Aorta (tissue), 5 donors: Measurements from ENCODE around the gene GABRR2. TPM values are rescaled to one million over a fixed set of nuclear protein-coding genes. Genes with fewer than 3 reads are reported as not detected.
"Not testable (repeated sequence)": the region's sequence is repeated elsewhere in the genome, so short reads cannot be mapped to it uniquely, and the experiment has no call there.

Experiments used
- ATAC-seq: fragments of 200-7000 bp; cut with Tn5 transposase; one replicate; pipeline ENCODE4 v1.9.1; 2022; ENCODE audit warnings: moderate library complexity; ENCODE audit not compliant: low FRiP score
- DNase-seq, 2 donors: peaks; one replicate each; pipeline ENCODE4 v3.0.0-alpha.2; 2020
- H3K27ac ChIP-seq, 2 donors: one replicate each; pipeline ENCODE4 v1.5.1; 2013; ENCODE audit warnings: low read length in 2 of 2, mild to moderate bottlenecking in 2 of 2, moderate library complexity in 2 of 2, control low read depth in 1 of 2, inconsistent platforms in 1 of 2, low read depth in 1 of 2
- H3K27me3 ChIP-seq, 2 donors: one replicate each; pipeline ENCODE4 v1.6.1; 2013; ENCODE audit warnings: control low read depth in 1 of 2, low read length in 1 of 2, mild to moderate bottlenecking in 1 of 2, moderate library complexity in 1 of 2; ENCODE audit not compliant: insufficient read depth in 2 of 2, control insufficient read depth in 1 of 2
- H3K36me3 ChIP-seq, 2 donors: one replicate each; pipeline ENCODE4 v1.6.1; 2013; ENCODE audit warnings: control low read depth in 1 of 2, low read length in 1 of 2, mild to moderate bottlenecking in 1 of 2; ENCODE audit not compliant: insufficient read depth in 2 of 2, control insufficient read depth in 1 of 2
- H3K4me1 ChIP-seq, 2 donors: one replicate each; pipeline ENCODE4 v1.6.1; 2013; ENCODE audit warnings: low read length in 2 of 2, control low read depth in 1 of 2, mild to moderate bottlenecking in 1 of 2, moderate library complexity in 1 of 2; ENCODE audit not compliant: insufficient read depth in 2 of 2, control insufficient read depth in 1 of 2
- H3K4me3 ChIP-seq, 2 donors: one replicate each; pipeline ENCODE4 v1.5.1; 2013; ENCODE audit warnings: low read length in 2 of 2, control low read depth in 1 of 2, mild to moderate bottlenecking in 1 of 2
- H3K9me3 ChIP-seq: one replicate; pipeline ENCODE4 v1.6.1; 2013; ENCODE audit warnings: mild to moderate bottlenecking, low read length; ENCODE audit not compliant: control insufficient read depth
- WGBS, 2 donors: extraction: QIAGEN DNeasy Blood & Tissue Kit; methylation state at CpG; one replicate each; pipeline ENCODE4 v1.1.7; 2013; 5-methylcytosine and 5-hydroxymethylcytosine counted together
- intact Hi-C, 2 donors: fragments of 100-400 bp; cut with DNase I; formaldehyde crosslinking; loops; one replicate each; pipeline versions ENCODE4 v1.14.2 to v1.15.0; 2022
- polyA plus RNA-seq, 2 donors: library from polyadenylated mRNA; stranded (reverse); fragments of 200-250 nt; gene quantifications; one replicate each; pipeline ENCODE4 v1.2.3, GENCODE V29; 2013
- total RNA-seq, 2 donors: library from RNA; stranded (reverse); fragmentation: NEBNext Ultra II Directional; extraction: Animal tissue kit (Norgen Biotek cat#: 25700); gene quantifications; one replicate each; pipeline ENCODE4 v1.2.1, GENCODE V29; 2021
- donor health status: healthy with polysubstance abuse.
- donor health status: Bipolar disorder and iron deficiency.
- donor health status: DM: no; HTN: no; CAD: no.
- donor health status: DM: no; HTN: no; CAD: no.
- donor health status: DM: yes; HTN: yes; CAD: no.

GABRR2 gene
- total and polyA plus RNA-seq, 4 donors, result 0.82 to 3.6 (median 3.3) TPM; not detected in 1

- H3K36me3 ChIP-seq, result no peaks in the 10 kb centered on the region
- no peaks in the 10 kb centered on the region for H3K9me3 ChIP-seq
- H3K4me3 ChIP-seq, result no peak overlapping the region
- no peak overlapping the region for H3K27ac ChIP-seq
- DNase-seq, result no peak
- intact Hi-C loops, result no loop called here
- H3K4me1 ChIP-seq, result no peaks in the 10 kb centered on the region
- no peaks in the 10 kb centered on the region for H3K27me3 ChIP-seq
- 96 to 97% methylated on average over 10 of the region's 10 CpGs for WGBS, 2 donors
- no peak for ATAC-seq
Observed at GRCh38 chr6:89251976-89252375, 63.1 kb downstream of the GABRR2 start.

GRCh38 chr6:89251170-89251569 is 63.9 kb downstream of the GABRR2 start:
- DNase-seq, result no peak
- WGBS, 2 donors, result 96 to 98% methylated on average over 2 of the region's 2 CpGs

GRCh38 chr6:89250239-89250638 is 64.9 kb downstream of the GABRR2 start:
- H3K9me3 ChIP-seq, result no peaks in the 10 kb centered on the region
- no peak for DNase-seq

More at GRCh38 chr6:89251170-89251569, 63.9 kb downstream of the GABRR2 start:
- Histone ChIP-seq H3K27ac (no peak overlapping the region), H3K36me3 (no peaks in the 10 kb centered on the region), H3K4me3 (no peak overlapping the region), H3K27me3 (no peaks in the 10 kb centered on the region), H3K9me3 (no peaks in the 10 kb centered on the region), H3K4me1 (no peaks in the 10 kb centered on the region)
- intact Hi-C loops, result no loop called here
- no peak for ATAC-seq

GRCh38 chr6:89244241-89244985 is 70.7 kb downstream of the GABRR2 start:
- DNase-seq, result no peak
- WGBS, 2 donors, result 75 to 81% methylated on average over 5 of the region's 5 CpGs

More at GRCh38 chr6:89250239-89250638, 64.9 kb downstream of the GABRR2 start:
- no peak for ATAC-seq
- Histone ChIP-seq H3K4me3 (no peak overlapping the region), H3K36me3 (no peaks in the 10 kb centered on the region), H3K27ac (no peak overlapping the region), H3K4me1 (no peaks in the 10 kb centered on the region), H3K27me3 (no peaks in the 10 kb centered on the region)
- 74 to 85% methylated on average over 7 of the region's 7 CpGs for WGBS, 2 donors
- intact Hi-C loops, result no loop called here

GRCh38 chr6:89243331-89243629 is 71.8 kb downstream of the GABRR2 start:
- Histone ChIP-seq H3K4me1 (no peaks in the 10 kb centered on the region), H3K36me3 (no peaks in the 10 kb centered on the region), H3K4me3 (no peak overlapping the region), H3K27me3 (no peaks in the 10 kb centered on the region), H3K9me3 (no peaks in the 10 kb centered on the region), H3K27ac (no peak overlapping the region)
- ATAC-seq, result no peak
- DNase-seq, result no peak
- 62 to 70% methylated on average over 1 of the region's 1 CpG for WGBS, 2 donors
- intact Hi-C loops, result loop anchor here (2.0 to 5.0 kb wide), 3 partner anchors 120 to 261 kb away; no protein-coding TSS in a partner anchor

More at GRCh38 chr6:89244241-89244985, 70.7 kb downstream of the GABRR2 start:
- Histone ChIP-seq H3K9me3 (no peaks in the 10 kb centered on the region), H3K36me3 (no peaks in the 10 kb centered on the region), H3K27ac (no peak overlapping the region), H3K4me3 (no peak overlapping the region), H3K27me3 (no peaks in the 10 kb centered on the region), H3K4me1 (no peaks in the 10 kb centered on the region)
- no peak for ATAC-seq
- intact Hi-C loops, result loop anchor here in 1 of 2 donors (5.0 kb wide), 1 partner anchor 262 kb away; no protein-coding TSS in a partner anchor

GRCh38 chr6:89242574-89243330 is 72.3 kb downstream of the GABRR2 start:
- no peaks in the 10 kb centered on the region for H3K36me3 ChIP-seq
- H3K4me3 ChIP-seq, result no peak overlapping the region
- no peak overlapping the region for H3K27ac ChIP-seq
- no peak for ATAC-seq
- no peak for DNase-seq
- no peaks in the 10 kb centered on the region for H3K9me3 ChIP-seq
- intact Hi-C loops, result loop anchor here (2.0 to 5.0 kb wide), 3 partner anchors 120 to 260 kb away; no protein-coding TSS in a partner anchor
- H3K4me1 ChIP-seq, result no peaks in the 10 kb centered on the region
- 15 to 20% methylated on average over 3 of the region's 3 CpGs for WGBS, 2 donors
- H3K27me3 ChIP-seq, result no peaks in the 10 kb centered on the region

GRCh38 chr6:89239338-89239737 is 75.8 kb downstream of the GABRR2 start:
- intact Hi-C loops, result no loop called here
- DNase-seq (no peak), ATAC-seq (no peak)
- H3K4me1 ChIP-seq, result no peaks in the 10 kb centered on the region
- H3K27me3 ChIP-seq, result no peaks in the 10 kb centered on the region
- no peak overlapping the region for H3K4me3 ChIP-seq
- peaks cover 1% of the 10 kb centered on the region for H3K9me3 ChIP-seq
- 93% methylated on average over 3 of the region's 3 CpGs for WGBS, 2 donors
- no peaks in the 10 kb centered on the region for H3K36me3 ChIP-seq
- no peak overlapping the region for H3K27ac ChIP-seq

- ATAC-seq (no peak), DNase-seq (no peak)
- Histone ChIP-seq H3K27ac (no peak overlapping the region), H3K27me3 (no peaks in the 10 kb centered on the region), H3K36me3 (no peaks in the 10 kb centered on the region), H3K9me3 (peaks cover 1% of the 10 kb centered on the region), H3K4me3 (no peak overlapping the region), H3K4me1 (no peaks in the 10 kb centered on the region)
- intact Hi-C loops, result no loop called here
Observed at GRCh38 chr6:89237158-89237557, 77.9 kb downstream of the GABRR2 start.

- not testable (repeated sequence) for H3K4me3 ChIP-seq
Observed at GRCh38 chr6:89233605-89234004, 81.5 kb downstream of the GABRR2 start.

More at GRCh38 chr6:89233605-89234004, 81.5 kb downstream of the GABRR2 start:
- H3K4me1 ChIP-seq, H3K27ac ChIP-seq, H3K9me3 ChIP-seq, DNase-seq, H3K36me3 ChIP-seq, H3K27me3 ChIP-seq, intact Hi-C loops, ATAC-seq: not testable (repeated sequence)
- 91 to 92% methylated on average over 15 of the region's 15 CpGs for WGBS, 2 donors
